ENCODE data around the gene TPSAB1.
"Not testable (repeated sequence)": the region's sequence is repeated elsewhere in the genome, so short reads cannot be mapped to it uniquely, and the experiment has no call there.

TPSAB1 gene

GRCh38 chr16:1253701-1254364, 13.3 kb downstream of the TPSAB1 start:
- CTCF ChIA-PET; POLR2A ChIA-PET; DNase-seq (ENCODE audit: low read depth, low spot score); H3K4me3 ChIP-seq (ENCODE audit: low read depth, low read length): not testable (repeated sequence)

GRCh38 chr16:1254821-1255220, 14.3 kb downstream of the TPSAB1 start:
- CTCF ChIA-PET; H3K4me3 ChIP-seq (ENCODE audit: low read depth, low read length); DNase-seq (ENCODE audit: low read depth, low spot score); POLR2A ChIA-PET: not testable (repeated sequence)

GRCh38 chr16:1255276-1256122, 15.0 kb downstream of the TPSAB1 start, which contains the start of gene TPSD1:
TSS of gene TPSD1 (plus strand) at chr16:1256069. CDS start at chr16:1256281, 212 bp downstream.
- POLR2A ChIA-PET; H3K4me3 ChIP-seq (ENCODE audit: low read depth, low read length); DNase-seq (ENCODE audit: low read depth, low spot score); CTCF ChIA-PET: not testable (repeated sequence)

GRCh38 chr16:1256296-1256873, 15.9 kb downstream of the TPSAB1 start:
- H3K4me3 ChIP-seq (ENCODE audit: low read depth, low read length); CTCF ChIA-PET; POLR2A ChIA-PET; DNase-seq (ENCODE audit: low read depth, low spot score): not testable (repeated sequence)

- CTCF ChIA-PET: interaction anchor here (1.1 kb wide), 1 partner anchor 18 kb away, joined by 3 read pairs; no protein-coding TSS in a partner anchor
- POLR2A ChIA-PET: no interaction called here
- no peak for TF ChIP-seq CTCF (IDR thresholded peaks at IDR 0.05; ENCODE audit: insufficient read depth, low read length, missing control alignments)
- H3K4me3 ChIP-seq (ENCODE audit: low read depth, low read length): no peak overlapping the region
- DNase-seq (ENCODE audit: low read depth, low spot score): no peak
Measured at GRCh38 chr16:1256874-1257322, 16.4 kb downstream of the TPSAB1 start.

GRCh38 chr16:1257561-1258224, 17.2 kb downstream of the TPSAB1 start:
- POLR2A ChIA-PET: no interaction called here

GRCh38 chr16:1258225-1258600, 17.7 kb downstream of the TPSAB1 start:
- TF ChIP-seq CTCF (IDR thresholded peaks at IDR 0.05; ENCODE audit: insufficient read depth, low read length, missing control alignments): no peak
- CTCF ChIA-PET: interaction anchor here (1.1 kb wide), 1 partner anchor 20 kb away, joined by 3 read pairs; no protein-coding TSS in a partner anchor
- POLR2A ChIA-PET: no interaction called here
- no peak overlapping the region for H3K4me3 ChIP-seq (ENCODE audit: low read depth, low read length)
- no peak for DNase-seq (ENCODE audit: low read depth, low spot score)

More at GRCh38 chr16:1257561-1258224, 17.2 kb downstream of the TPSAB1 start:
- DNase-seq (ENCODE audit: low read depth, low spot score): no peak
- CTCF ChIA-PET: interaction anchor here (1.1 kb wide), 1 partner anchor 19 kb away, joined by 3 read pairs; no protein-coding TSS in a partner anchor
- no peak for TF ChIP-seq CTCF (IDR thresholded peaks at IDR 0.05; ENCODE audit: insufficient read depth, low read length, missing control alignments)
- no peak overlapping the region for H3K4me3 ChIP-seq (ENCODE audit: low read depth, low read length)
